NCI-H1436 treated with DMSO at 0.1 percent for 48 hours (cell line): ENCODE data around the gene AFF3.

Experiments used
- DNase-seq: peaks from one replicate; lab custom pipeline; 2025; lab: John Stamatoyannopoulos, UW

AFF3 gene

DNA sequence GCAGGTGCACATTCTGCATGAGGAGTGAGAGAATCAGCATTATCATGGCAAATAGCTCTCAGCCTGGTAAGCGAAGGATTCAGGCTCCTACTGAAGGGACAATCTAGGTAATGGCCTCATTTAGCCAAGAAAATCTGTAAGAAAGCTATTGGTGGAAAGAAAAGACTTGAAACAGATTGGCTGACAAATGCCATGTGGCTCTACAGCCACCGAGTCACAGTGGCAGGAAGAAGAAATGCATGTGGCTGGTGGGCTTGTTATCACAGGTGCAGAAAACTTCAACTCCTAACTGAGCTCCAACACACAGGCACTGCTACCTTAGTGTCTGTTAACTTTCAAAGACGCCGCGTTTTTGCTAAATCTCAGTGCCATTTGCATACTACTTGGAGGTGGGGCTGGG lies 592.0 kb downstream of the AFF3 start:
- no peak for DNase-seq

DNA sequence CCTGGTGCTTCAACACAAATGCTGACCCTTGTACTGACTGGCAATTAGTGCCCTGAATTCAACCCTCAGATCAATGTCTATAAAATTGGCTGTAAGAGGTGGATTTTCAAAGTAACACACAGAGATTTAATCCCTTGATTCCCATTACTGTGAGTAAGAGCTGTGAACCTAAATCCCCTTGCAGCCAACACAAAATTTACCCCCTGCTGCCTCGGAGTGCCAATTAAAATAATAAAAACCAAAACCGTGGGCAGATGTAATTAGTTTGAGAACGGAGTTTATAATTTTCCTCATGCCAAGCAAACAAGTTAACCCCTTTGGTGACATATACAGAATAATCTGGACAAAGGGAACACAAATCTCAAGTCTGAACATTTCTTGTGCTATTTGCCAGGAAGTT lies 596.8 kb downstream of the AFF3 start:
- no peak for DNase-seq

DNA sequence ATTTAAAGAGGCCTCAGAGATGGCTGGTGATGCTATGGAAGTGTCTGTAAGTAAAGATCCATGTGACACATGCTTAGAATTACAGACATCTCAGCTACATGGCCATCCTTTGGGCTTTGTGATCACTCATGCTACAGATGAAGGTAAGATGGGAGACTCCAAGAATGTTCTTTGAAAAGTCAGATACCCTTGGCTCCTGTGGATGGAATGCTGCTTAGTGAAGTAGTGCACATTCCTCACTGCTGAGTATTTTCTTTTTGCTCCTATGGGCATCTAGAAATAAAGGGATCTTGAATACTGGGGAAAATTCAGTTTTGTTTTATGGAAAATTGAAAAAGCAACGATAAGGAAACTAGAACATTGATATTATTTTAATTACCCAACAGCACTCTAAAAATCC lies 597.3 kb downstream of the AFF3 start:
- no peak for DNase-seq

DNA sequence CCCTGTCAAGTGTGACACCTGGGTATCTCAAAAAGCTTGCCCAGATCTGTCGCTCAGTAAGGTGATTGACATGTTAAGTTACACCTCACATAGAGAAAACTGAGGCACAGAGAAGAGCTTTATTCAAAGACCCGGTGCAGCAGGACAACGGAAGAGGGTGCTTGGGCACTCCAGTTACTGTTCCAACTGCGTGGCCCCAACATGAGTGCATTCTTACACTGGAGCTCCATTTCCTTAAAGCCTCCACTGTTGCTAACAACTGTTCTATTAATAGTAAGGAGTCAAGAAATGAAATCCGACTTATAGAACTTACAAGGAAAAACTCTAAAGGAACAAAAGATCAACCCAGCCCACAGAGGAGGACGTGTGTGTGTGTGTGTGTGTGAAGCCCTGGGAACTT lies 597.8 kb downstream of the AFF3 start:
- DNase-seq, result no peak

DNA sequence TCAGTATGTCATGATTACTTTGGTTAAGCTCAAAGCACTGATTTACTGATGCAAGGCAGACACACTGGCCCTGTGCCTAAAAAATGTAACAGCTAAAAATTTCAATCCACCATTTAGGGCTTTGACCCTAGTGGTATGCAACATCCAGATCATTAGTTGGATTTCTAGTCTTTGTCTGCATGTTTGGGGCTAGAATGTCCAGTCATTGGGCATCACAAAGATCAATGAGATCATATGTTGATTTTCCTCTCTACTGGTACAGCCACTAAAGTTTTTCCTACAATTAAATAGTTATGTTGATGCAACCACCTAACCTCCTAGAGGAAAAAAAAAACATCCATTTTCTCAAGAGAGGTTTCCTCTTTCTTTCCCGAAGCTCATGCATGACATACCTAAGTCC lies 599.1 kb downstream of the AFF3 start:
- no peak for DNase-seq

DNA sequence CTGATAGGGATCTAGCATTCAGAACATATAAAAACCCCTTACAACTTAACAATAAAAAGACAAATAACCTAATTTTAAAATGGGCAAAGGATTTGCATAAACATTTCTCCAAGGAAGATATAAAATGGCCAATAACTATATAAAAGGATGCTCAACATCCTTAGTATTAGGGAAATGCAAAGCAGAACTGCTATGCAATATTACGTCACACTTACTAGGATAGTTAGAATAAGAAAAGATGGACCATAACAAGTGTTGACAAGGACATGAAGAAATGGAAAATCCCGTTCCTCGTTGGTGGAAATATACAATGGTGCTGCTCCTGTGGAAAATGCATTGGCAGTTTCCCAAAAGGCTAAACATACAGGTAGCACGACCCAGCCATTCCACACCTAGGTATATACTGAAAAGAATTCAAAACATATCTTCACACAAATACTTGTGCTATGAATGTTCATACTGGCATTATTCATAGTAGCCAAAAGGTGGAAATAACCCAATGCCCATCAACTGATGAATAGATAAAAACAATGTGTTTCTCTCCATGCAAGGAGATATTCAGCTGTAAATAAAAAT lies 604.4 kb downstream of the AFF3 start:
- DNase-seq, result no peak

DNA sequence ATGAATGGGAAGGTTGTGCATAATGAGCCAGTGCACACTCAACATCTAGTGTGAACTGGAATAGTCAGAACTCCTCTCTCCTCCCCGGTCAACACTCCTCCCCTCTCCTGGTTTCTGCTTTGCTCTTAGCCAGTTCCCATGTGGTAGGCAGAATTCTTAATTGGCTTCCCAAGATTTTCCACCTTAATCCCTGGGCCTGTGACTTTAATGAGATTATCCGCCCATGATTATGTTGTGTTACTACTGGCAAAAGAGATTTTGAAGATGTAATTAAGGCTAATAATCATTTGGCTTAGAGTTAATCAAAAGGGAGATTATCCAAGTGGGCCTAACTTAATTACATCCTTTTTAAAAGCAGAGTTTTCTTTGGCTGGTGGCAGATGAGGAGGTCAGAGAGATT lies 618.3 kb downstream of the AFF3 start:
- DNase-seq, result no peak

DNA sequence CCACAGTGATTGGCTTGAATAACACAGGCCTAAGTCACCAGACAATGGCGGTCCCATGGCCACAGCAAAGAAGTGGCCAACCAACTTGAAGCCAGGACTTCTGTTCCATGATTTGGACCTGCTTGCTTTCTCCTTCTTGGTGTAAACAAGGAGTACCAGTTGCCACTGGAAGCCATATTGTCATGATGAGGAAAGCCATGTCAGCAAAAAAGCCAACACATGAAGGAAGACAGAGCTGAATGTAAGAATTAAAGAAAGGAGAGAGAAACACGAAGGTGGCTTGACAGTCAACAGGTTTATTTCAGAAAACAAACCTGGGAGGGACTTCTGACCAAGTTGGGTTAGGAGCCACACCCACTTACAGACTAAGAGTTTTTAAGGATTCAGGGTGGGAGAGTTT lies 620.2 kb downstream of the AFF3 start:
- DNase-seq, result no peak

DNA sequence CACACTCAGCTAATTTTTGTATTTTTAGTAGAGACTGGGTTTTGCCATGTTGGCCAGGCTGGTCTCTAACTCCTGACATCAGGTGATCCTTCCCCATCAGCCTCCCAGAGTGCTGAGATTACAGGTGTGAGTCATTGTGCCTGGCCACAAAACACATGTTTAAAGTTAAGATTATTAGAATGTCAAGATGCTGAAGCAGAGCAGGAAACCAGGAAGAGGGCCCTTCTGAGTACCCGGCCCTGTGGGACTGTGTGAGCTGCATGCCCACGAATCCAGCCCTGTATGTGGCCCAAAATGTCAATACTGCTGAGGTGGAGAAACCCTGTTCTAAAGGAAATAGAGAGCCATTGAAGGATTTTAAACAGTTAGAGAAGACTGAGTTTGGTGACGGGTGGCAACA lies 621.6 kb downstream of the AFF3 start:
- DNase-seq, result no peak

DNA sequence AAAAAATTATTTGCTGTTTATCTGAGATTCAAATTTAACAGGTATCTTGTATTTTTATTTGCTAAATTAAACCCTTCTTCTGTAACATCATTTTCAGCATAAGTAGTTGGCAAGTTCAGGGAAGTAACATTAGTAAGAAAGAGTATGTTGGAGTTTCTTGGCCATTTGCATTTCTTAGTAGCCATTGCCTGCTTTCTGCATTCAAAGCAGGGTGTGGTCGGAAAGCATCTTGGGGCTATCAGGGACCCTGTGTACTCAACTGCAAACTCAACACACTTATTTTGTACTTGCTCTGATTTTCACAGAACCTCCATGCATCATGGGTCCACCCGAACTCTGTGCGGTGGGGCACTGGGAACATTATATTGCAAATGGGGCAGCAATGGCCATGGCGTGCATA lies 622.2 kb downstream of the AFF3 start:
- DNase-seq, result no peak

DNA sequence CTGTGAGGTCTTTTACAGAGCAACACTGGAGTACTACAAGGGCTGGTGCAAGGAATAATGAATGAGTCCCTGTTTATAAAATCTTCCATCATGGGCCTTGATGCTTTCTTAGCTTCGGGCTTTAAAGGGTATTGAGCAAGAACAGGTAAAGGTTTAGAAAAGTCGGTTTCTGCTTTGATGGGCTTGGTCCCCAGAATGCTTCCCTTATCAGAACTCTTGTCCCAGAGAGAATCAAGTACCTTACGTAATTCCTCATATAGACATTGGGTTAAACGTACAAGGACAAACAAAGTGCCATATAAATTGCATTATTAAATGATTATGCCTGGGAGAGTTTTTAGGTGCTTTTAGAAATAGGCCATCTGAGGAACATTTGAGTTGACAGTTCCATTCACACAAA lies 628.0 kb downstream of the AFF3 start:
- no peak for DNase-seq

DNA sequence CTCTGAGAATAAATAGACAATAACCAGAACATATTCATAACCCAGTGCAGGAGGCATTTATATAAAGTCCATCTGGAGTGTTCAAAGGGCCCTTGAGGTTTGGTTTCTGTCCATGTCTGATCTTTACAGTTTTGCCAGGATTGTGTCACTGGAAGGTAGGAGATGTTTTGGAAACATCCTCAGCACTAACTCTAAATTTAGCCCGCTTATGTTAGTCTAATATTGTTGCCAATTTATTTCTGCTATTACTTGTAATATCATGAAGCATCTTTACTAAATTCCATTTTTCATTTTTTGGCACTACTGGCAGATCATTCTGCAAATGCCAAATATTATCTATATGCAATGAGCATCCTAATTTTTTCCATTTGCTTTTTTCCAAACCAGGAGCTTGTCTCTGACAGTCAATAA lies 630.2 kb downstream of the AFF3 start:
- no peak for DNase-seq

DNA sequence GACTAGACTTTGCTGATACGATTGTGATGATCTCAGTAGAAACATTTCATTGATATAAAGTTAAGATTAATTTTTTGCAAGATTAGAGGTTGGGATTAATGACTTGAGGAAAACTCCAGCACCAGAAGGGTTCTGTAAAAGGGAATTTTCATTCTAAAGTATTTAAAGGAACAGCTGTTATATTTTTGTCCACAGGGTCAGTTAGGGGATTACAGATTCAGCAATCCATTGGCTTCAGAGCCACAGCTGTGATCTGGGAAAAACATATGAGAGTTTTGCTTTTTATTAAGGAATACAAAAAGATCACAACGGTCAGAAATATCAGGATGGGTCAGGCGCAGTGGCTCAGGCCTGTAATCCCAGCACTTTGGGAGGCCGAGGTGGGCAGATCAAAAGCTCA lies 633.0 kb downstream of the AFF3 start:
- DNase-seq, result no peak

DNA sequence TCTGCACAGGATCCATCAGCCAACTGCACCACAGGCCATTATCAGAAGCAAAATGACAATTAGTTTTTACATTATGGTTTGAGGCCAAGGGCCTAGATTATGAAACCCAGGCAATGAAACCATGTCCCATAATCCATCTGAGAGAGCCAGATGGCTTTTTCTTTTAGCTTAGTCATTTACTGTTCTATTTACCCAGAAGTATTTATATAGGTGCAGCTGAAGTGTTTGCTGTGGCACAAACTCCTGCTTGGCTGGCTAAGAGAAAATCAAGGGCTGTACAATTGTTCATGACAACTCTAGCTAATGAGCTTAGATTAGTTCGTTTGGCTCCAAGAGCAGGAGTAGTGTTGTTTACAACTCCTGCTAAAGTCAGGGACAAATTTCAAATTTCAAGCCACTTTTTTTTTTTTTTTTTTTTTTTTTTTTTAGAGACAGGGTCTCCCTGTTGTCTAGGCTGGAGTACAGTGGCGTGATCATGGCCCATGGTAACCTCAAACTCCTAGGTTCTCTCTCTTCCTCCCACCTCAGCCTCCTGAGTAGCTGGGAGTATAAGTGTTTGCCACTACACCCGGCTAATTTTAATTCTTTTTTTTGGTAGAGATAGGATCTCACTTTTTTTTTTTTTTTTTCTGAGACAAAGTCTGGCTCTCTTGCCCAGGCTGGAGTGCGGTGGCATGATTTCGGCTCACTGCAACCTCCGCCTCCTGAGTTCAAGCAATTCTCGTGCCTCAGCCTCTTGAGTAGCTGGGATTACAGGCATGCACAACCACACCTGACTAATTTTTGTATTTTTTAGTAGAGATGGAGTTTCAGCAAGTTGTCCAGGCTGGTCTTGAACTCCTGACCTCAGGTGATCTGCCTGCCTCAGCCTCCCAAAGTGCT lies 634.2 kb downstream of the AFF3 start:
- peak; percentile 98 for DNase-seq

DNA sequence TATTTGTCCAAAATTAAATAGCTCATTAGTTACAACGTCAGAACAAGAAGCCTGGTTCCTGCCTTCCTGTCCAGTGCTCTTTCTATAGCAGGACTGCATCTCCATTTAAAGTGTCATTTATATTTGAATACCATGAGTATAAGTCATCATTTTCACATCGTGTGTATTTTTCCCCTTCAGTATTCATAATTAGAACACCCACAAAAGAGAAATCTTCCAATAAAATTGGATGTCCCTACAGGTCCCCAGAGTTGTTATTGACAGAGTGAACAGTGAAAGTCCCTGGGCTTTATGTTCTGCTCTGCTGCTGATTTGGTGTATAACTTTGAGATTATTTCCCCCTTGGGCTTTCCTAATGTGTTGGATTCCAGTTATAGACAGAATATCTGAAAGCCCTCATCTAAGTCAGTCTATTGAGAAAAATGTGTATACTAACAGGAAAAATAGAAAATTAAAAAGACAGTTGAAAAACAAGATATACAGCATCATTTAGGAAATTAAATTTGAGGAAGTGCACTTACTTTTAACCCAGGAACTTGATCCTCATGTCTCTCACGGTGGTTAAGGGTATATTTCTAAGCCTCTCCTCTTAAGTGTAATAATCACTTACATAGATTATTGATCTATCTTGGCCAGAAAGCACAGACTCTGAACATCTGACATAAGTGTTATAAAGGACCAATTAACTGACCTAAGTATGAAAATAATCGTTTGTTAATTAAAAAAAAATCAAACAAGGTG lies 637.4 kb downstream of the AFF3 start:
- DNase-seq, result no peak

DNA sequence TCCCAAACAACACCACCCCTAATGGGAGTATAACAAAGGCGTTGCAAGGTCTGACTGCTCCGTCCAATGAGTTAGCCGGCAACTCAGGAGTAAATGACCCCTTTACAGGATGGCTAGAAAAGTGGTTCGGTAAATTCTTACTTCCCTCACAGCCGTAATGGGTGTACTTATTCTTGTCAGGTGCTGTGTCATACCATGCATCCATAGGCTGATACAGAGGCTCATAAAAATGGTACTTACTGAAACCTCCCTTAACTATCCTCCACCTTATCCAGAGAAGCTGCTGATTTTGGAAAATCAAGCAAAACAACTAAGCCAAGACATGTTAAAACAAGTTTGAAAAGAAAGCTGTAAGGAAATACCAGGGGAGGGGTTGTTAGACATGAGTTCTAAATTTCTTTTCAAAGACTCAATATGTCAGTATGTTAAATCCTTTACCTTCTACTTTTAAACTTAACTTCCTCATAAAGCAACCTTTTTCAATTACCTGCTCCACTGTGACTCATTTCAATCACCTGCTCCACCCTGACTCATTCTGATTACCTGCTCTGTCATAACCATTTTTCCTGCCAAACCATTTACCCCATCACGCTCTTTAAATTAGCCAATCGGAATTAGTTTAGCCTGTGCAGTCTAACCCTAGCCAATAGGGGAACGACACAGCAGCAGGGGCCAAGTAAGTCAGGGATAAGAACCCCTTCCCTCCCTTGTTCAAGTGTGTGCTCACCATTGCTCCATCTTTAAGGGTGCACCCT lies 638.6 kb downstream of the AFF3 start:
- DNase-seq, result peak; percentile 79

DNA sequence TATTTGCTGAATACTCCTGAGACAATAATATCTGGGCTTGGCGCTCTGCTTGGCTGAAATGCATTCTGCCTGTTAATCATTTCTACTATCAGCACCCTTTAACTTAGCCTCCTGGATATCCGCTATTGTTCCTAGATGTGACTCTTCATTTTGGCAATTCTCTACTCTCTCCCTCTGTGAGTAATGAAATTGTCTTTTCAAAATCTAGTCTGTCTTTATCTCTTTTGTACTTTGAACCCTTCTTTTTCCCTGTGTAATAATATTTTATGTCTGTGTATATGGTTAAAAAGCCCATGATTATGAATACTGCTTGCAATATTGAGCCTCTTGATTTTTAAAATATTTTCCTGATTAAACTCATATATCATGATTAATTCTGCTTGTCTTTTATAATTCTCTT lies 646.4 kb downstream of the AFF3 start:
- no peak for DNase-seq
